ENCODE data around the gene GDF10. TPM values are rescaled to one million over a fixed set of nuclear protein-coding genes. Genes with fewer than 3 reads are reported as not detected.

The GDF10 gene
- total RNA-seq, 1 experiment from 2014 or later, result 0.20 TPM

DNA sequence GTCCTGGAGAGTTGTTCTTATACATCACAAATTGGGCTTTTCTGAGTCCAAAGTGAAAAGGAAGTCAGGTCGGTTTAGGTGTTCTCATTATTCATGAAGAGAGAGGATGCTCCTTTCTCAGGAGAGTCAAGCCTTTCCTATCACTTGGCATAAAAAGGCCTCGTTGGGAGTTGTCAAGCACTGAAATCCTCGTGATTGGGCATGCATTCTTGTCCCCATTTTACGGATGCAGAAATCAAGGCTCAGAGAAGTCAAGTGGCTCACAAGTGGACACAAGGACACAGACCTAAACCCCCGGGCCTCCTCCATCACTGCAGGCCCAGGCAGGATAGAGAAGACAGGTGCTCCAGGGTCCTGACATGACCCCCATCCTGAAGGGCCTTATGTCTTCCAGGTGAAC, 56.7 kb downstream of the GDF10 start:
- no CpG with 5 or more reads among the region's 5 CpGs for WGBS (ENCODE audit: extremely low coverage, insufficient read length, low lambda C conversion rate)

More for the DNA sequence above, 56.7 kb downstream of the GDF10 start:
- H2AFZ ChIP-seq (ENCODE audit: low read length), result no peak overlapping the region
- H3K79me1 ChIP-seq (ENCODE audit: insufficient read depth, low read depth, low read length, poor library complexity, severe bottlenecking), result no peaks in the 10 kb centered on the region
- H3K27ac Mint-ChIP-seq, result no peak overlapping the region
- no peak overlapping the region for H3K4me3 Mint-ChIP-seq
- no peak overlapping the region for H3K23ac ChIP-seq (ENCODE audit: insufficient read length, low read depth, low read length)
- no peak overlapping the region for H2AK5ac ChIP-seq (ENCODE audit: insufficient read length, low read length)
- no peaks in the 10 kb centered on the region for H3K79me2 ChIP-seq (ENCODE audit: insufficient read depth, low read length)
- H3K14ac ChIP-seq (ENCODE audit: insufficient read depth, low read length), result no peak overlapping the region
- H3K18ac ChIP-seq (ENCODE audit: insufficient read length, low read depth, low read length), result no peak overlapping the region
- H2BK120ac ChIP-seq (ENCODE audit: low read depth, low read length, poor library complexity, severe bottlenecking), result no peak overlapping the region
- no peak overlapping the region for H4K8ac ChIP-seq (replicated peaks; ENCODE audit: insufficient read length, low read depth, low read length)
- peaks cover 5% of the 10 kb centered on the region in 2 experiments; a peak in 3 of 4 replicates for H3K4me1 Mint-ChIP-seq
- no peak overlapping the region for H4K5ac ChIP-seq (ENCODE audit: insufficient read length, low read depth, low read length)
- no peaks in the 10 kb centered on the region for H4K20me1 ChIP-seq (ENCODE audit: control insufficient read depth, insufficient read depth, insufficient read length)
- H2BK12ac ChIP-seq (ENCODE audit: insufficient read length, low read depth, low read length), result no peak overlapping the region
- no peak overlapping the region for H3K4me2 ChIP-seq (ENCODE audit: insufficient read depth, insufficient read length, low read length)
- no peak overlapping the region for H2BK15ac ChIP-seq (ENCODE audit: low read depth, low read length)
- no peaks in the 10 kb centered on the region for H3K23me2 ChIP-seq (ENCODE audit: insufficient read length, low read depth, low read length, poor library complexity, severe bottlenecking)
- no peak for TF ChIP-seq CTCF (conservative IDR thresholded peaks at IDR 0.05)
- no peak overlapping the region for H2BK5ac ChIP-seq (ENCODE audit: insufficient read length, low read length)
- H3K27ac ChIP-seq (ENCODE audit: insufficient read length, low read depth, low read length), result no peak overlapping the region
- H3T11ph ChIP-seq (ENCODE audit: low read length), result no peak overlapping the region
- H3K36me3 Mint-ChIP-seq (ENCODE audit: insufficient read depth in 1 of 3, low read depth in 3 of 3), result no peaks in the 10 kb centered on the region
- no peak overlapping the region for H3K4ac ChIP-seq (ENCODE audit: low read depth, low read length)
- no peaks in the 10 kb centered on the region for H3K4me1 ChIP-seq (ENCODE audit: insufficient read depth, low read length)
- no peak overlapping the region for H2BK20ac ChIP-seq (ENCODE audit: low read depth, low read length, poor library complexity, severe bottlenecking)
- H3K56ac ChIP-seq (ENCODE audit: insufficient read length, low read depth, low read length), result no peak overlapping the region
- H3K9me3 Mint-ChIP-seq, result no peaks in the 10 kb centered on the region
- H3K27me3 ChIP-seq (ENCODE audit: insufficient read depth, low read length), result no peaks in the 10 kb centered on the region
- DNase-seq, result no peak
- no peak overlapping the region for H3K9ac ChIP-seq (ENCODE audit: extremely low read depth, insufficient read length, low read length)
- H3K27me3 Mint-ChIP-seq (ENCODE audit: low read depth), result no peaks in the 10 kb centered on the region; the same call in 1 of the 2 replicates
- no peak overlapping the region for H4K91ac ChIP-seq (ENCODE audit: insufficient read length, low read depth, low read length)
- no peaks in the 10 kb centered on the region for H3K9me3 ChIP-seq (ENCODE audit: control insufficient read depth, low read depth, low read length)
